PC-3 (cell line): ENCODE results near the gene CD274. TPM values are rescaled to one million over a fixed set of nuclear protein-coding genes. Genes with fewer than 3 reads are reported as not detected.

Source experiments
- ATAC-seq: fragments of 200-7000 bp; cut with Tn5 transposase; 2 replicates; pipeline ENCODE4 v1.9.1; 2020; ENCODE audit warnings: mild to moderate bottlenecking, moderate library complexity
- BruUV-seq: library from RNA; stranded (reverse); fragments of 400-500 nt; replicated peaks from 2 replicates; lab custom pipeline; 2021; lab: Mats Ljungman, UMichigan
- CTCF ChIA-PET: fragments of 300-600 bp; sonication (Branson Sonifier 250); formaldehyde crosslinking; loops from one replicate; lab custom pipeline; 2022; ENCODE audit warnings: antibody characterized with exemption; lab: Charles Lee
- POLR2A ChIA-PET: fragments of 300-600 bp; sonication (Branson Sonifier 250); formaldehyde crosslinking; loops from one replicate; lab custom pipeline; 2022; ENCODE audit warnings: antibody characterized with exemption; ENCODE audit not compliant: unreplicated experiment; lab: Charles Lee
- DNase-seq: peaks from one replicate; pipeline ENCODE4 v3.0.0-alpha.2; 2015
- H2AFZ ChIP-seq: fragments of 300-600 bp; sonication (generic); 2 replicates; pipeline ENCODE4 v1.6.0; 2016; ENCODE audit warnings: antibody characterized with exemption, low read length
- H3F3A ChIP-seq: fragments of 300-600 bp; sonication (generic); one replicate; pipeline ENCODE4 v1.6.0; 2017; ENCODE audit warnings: antibody characterized with exemption, low read length, control low read depth, mild to moderate bottlenecking; ENCODE audit not compliant: unreplicated experiment
- H3K27ac ChIP-seq: fragments of 300-600 bp; sonication (generic); 2 replicates; pipeline ENCODE4 v1.5.1; 2016; ENCODE audit warnings: mild to moderate bottlenecking, low read length
- H3K27me3 ChIP-seq: fragments of 300-600 bp; sonication (generic); 2 replicates; pipeline ENCODE4 v1.6.1; 2016; ENCODE audit warnings: low read length, mixed read lengths
- H3K36me3 ChIP-seq: fragments of 300-600 bp; sonication (generic); 2 replicates; pipeline ENCODE4 v1.6.1; 2016; ENCODE audit warnings: low read depth, mixed run types, low read length, mixed read lengths
- H3K4me1 ChIP-seq: fragments of 300-600 bp; sonication (generic); 2 replicates; pipeline ENCODE4 v1.5.1; 2016; ENCODE audit warnings: low read length; ENCODE audit not compliant: insufficient read depth
- H3K4me2 ChIP-seq: fragments of 300-600 bp; sonication (generic); 2 replicates; pipeline ENCODE4 v1.6.0; 2016; ENCODE audit warnings: low read length
- H3K4me3 ChIP-seq: fragments of 300-600 bp; sonication (generic); 2 replicates; pipeline ENCODE4 v1.5.1; 2016; ENCODE audit warnings: mild to moderate bottlenecking, low read length, mixed read lengths
- H3K79me2 ChIP-seq: fragments of 300-600 bp; sonication (generic); 2 replicates; pipeline ENCODE4 v1.6.1; 2017; ENCODE audit warnings: low read length, mixed read lengths
- H3K9ac ChIP-seq: fragments of 300-600 bp; sonication (generic); 2 replicates; pipeline ENCODE4 v1.6.0; 2016; ENCODE audit warnings: mild to moderate bottlenecking, low read length
- H3K9me2 ChIP-seq: fragments of 300-600 bp; sonication (generic); replicated peaks from 2 replicates; pipeline ENCODE4 v1.6.1; 2016; ENCODE audit warnings: mixed run types, low read length, mixed read lengths
- H3K9me3 ChIP-seq: fragments of 300-600 bp; sonication (generic); 2 replicates; pipeline ENCODE4 v1.6.1; 2016; ENCODE audit warnings: low read length, mixed read lengths
- H4K20me1 ChIP-seq: fragments of 300-600 bp; sonication (generic); 2 replicates; pipeline ENCODE4 v1.6.1; 2016; ENCODE audit warnings: low read length, mixed read lengths
- CTCF ChIP-seq: fragments of 300-600 bp; sonication (generic); conservative IDR thresholded peaks from 2 replicates; pipeline ENCODE4 v1.5.1; 2017; ENCODE audit warnings: antibody characterized with exemption, low read depth, mild to moderate bottlenecking, low read length
- EZH2 ChIP-seq: fragments of 300-600 bp; sonication (generic); IDR thresholded peaks from one replicate; pipeline ENCODE4 v1.6.1; 2017; ENCODE audit warnings: antibody characterized with exemption, mild to moderate bottlenecking, low read length; ENCODE audit not compliant: unreplicated experiment
- EZH2phosphoT487 ChIP-seq: fragments of 300-600 bp; sonication (generic); IDR thresholded peaks from 2 replicates; pipeline ENCODE4 v1.6.1; 2018; ENCODE audit warnings: mild to moderate bottlenecking, antibody characterized with exemption, low read length, borderline replicate concordance
- intact Hi-C: fragments of 100-400 bp; cut with micrococcal nuclease; formaldehyde crosslinking; loops from 2 replicates; pipeline ENCODE4 v1.9.0; 2023
- total RNA-seq: library from RNA; depleted of rRNA; stranded (reverse); fragments of >200 nt; gene quantifications from 2 replicates; pipeline ENCODE4 v1.2.3, GENCODE V29; 2014; rRNA removed

CD274 gene
- total RNA-seq, 1 experiment from 2014 or later: 3.8 TPM

GRCh38 chr9:5518171-5518936, 68.0 kb downstream of the CD274 start:
- ChIA-PET POLR2A (no interaction called here), CTCF (no interaction called here)
- BruUV-seq: no TSS peak
- Histone ChIP-seq H3K4me1 (no peaks in the 10 kb centered on the region; the same call in 1 of the 2 replicates), H3K9me2 (no peaks in the 10 kb centered on the region), H4K20me1 (no peaks in the 10 kb centered on the region), H3K79me2 (peaks cover 5% of the 10 kb centered on the region; the same call in 1 of the 2 replicates), H2AFZ (no peak overlapping the region), H3K27ac (no peak overlapping the region), H3K9ac (no peak overlapping the region), H3K4me3 (no peak overlapping the region), H3F3A (no peaks in the 10 kb centered on the region), H3K36me3 (no peaks in the 10 kb centered on the region), H3K27me3 (no peaks in the 10 kb centered on the region), H3K9me3 (no peaks in the 10 kb centered on the region), H3K4me2 (no peak overlapping the region)
- no peak for DNase-seq
- no peak for ATAC-seq
- TF ChIP-seq EZH2phosphoT487 (no peak), CTCF (no peak), EZH2 (no peak)
- intact Hi-C loops: no loop called here

- Histone ChIP-seq H3K36me3 (no peaks in the 10 kb centered on the region), H3F3A (no peaks in the 10 kb centered on the region), H3K79me2 (0 out of 2 replicates have a peak, but pooled peaks cover 4% of the 10 kb centered on the region), H4K20me1 (no peaks in the 10 kb centered on the region), H3K9me3 (no peaks in the 10 kb centered on the region), H3K9me2 (no peaks in the 10 kb centered on the region), H3K27me3 (no peaks in the 10 kb centered on the region), H3K27ac (no peak overlapping the region), H3K9ac (no peak overlapping the region), H2AFZ (no peak overlapping the region), H3K4me2 (no peak overlapping the region), H3K4me3 (no peak overlapping the region), H3K4me1 (no peaks in the 10 kb centered on the region)
- DNase-seq (no peak), ATAC-seq (no peak)
- POLR2A ChIA-PET: no interaction called here
- BruUV-seq: no TSS peak
- CTCF ChIA-PET: no interaction called here
- intact Hi-C loops: no loop called here
- TF ChIP-seq EZH2 (no peak), CTCF (no peak), EZH2phosphoT487 (no peak)
Measured at GRCh38 chr9:5518937-5519319, 68.6 kb downstream of the CD274 start.

Other genes with a start within 250 kb of the CD274 start
- gene INSL4, start 219.1 kb upstream of the CD274 start, total RNA-seq: not detected in 2 replicates
- gene RLN2, start 145.8 kb upstream of the CD274 start, total RNA-seq: not detected in 2 replicates
- not detected in 2 replicates for gene RLN1, start 110.7 kb upstream of the CD274 start, total RNA-seq
- gene PLGRKT, start 12.6 kb upstream of the CD274 start, total RNA-seq: 6.4 and 11.4 TPM in 2 replicates
- gene PDCD1LG2, start 60.0 kb downstream of the CD274 start, total RNA-seq: 0.46 and 1.4 TPM in 2 replicates
- gene RIC1, start 178.6 kb downstream of the CD274 start, total RNA-seq: 13.3 and 16.0 TPM in 2 replicates